GM23338 (cell line): ENCODE data around the gene FAM168A. TPM values are rescaled to one million over a fixed set of nuclear protein-coding genes. Genes with fewer than 3 reads are reported as not detected.

Source experiments
- ATAC-seq: fragments of 200-7000 bp; cut with Tn5 transposase; 3 replicates; pipeline ENCODE4 v1.9.1; 2020
- DNase-seq: peaks from one replicate; pipeline ENCODE4 v3.0.0-alpha.2; 2015; ENCODE audit warnings: low spot score
- H2AFZ ChIP-seq: fragments of 200-600 bp; sonication (generic); 2 replicates; pipeline ENCODE4 v1.8.0; 2016; ENCODE audit warnings: antibody characterized with exemption, mild to moderate bottlenecking, moderate library complexity
- H3F3A ChIP-seq: fragments of 200-600 bp; sonication (generic); replicated peaks from 2 replicates; pipeline ENCODE4 v1.8.0; 2017; ENCODE audit warnings: antibody characterized with exemption, mixed run types, low read depth
- H3K27ac ChIP-seq: fragments of 200-600 bp; sonication (generic); 2 replicates; pipeline ENCODE4 v1.6.1; 2016; ENCODE audit warnings: low read depth
- H3K27me3 ChIP-seq: fragments of 200-600 bp; sonication (generic); 2 replicates; pipeline ENCODE4 v1.8.0; 2016; ENCODE audit warnings: mild to moderate bottlenecking, mixed run types, moderate library complexity; ENCODE audit not compliant: insufficient read depth
- H3K36me3 ChIP-seq: fragments of 200-600 bp; sonication (generic); 2 replicates; pipeline ENCODE4 v1.8.0; 2016; ENCODE audit warnings: mild to moderate bottlenecking; ENCODE audit not compliant: insufficient read depth
- H3K4me1 ChIP-seq: fragments of 200-600 bp; sonication (generic); 2 replicates; pipeline ENCODE4 v1.8.0; 2016; ENCODE audit warnings: mild to moderate bottlenecking, moderate library complexity; ENCODE audit not compliant: insufficient read depth
- H3K4me2 ChIP-seq: fragments of 200-600 bp; sonication (generic); 2 replicates; pipeline ENCODE4 v1.7.1; 2017; ENCODE audit warnings: mixed run types
- H3K4me3 ChIP-seq: fragments of 200-600 bp; sonication (generic); 2 replicates; pipeline ENCODE4 v1.6.1; 2016; ENCODE audit warnings: mixed run types
- H3K79me2 ChIP-seq: fragments of 200-600 bp; sonication (generic); replicated peaks from 2 replicates; pipeline ENCODE4 v1.8.0; 2017; ENCODE audit warnings: mild to moderate bottlenecking; ENCODE audit not compliant: insufficient read depth
- H3K9me2 ChIP-seq: fragments of 200-600 bp; sonication (generic); 2 replicates; pipeline ENCODE4 v1.8.0; 2017; ENCODE audit not compliant: insufficient read depth
- H4K20me1 ChIP-seq: fragments of 200-600 bp; sonication (generic); replicated peaks from 2 replicates; pipeline ENCODE4 v1.8.0; 2017; ENCODE audit warnings: mild to moderate bottlenecking; ENCODE audit not compliant: insufficient read depth
- H3K27ac Mint-ChIP-seq: 2 replicates; pipeline ENCODE4 v1.8.0; 2020; ENCODE audit warnings: inconsistent platforms, mild to moderate bottlenecking, moderate library complexity, mixed read lengths
- H3K27me3 Mint-ChIP-seq: 3 replicates; pipeline ENCODE4 v1.8.0; 2022; ENCODE audit warnings: low read depth, mild to moderate bottlenecking, moderate library complexity, mixed read lengths, inconsistent platforms; ENCODE audit not compliant: insufficient read depth, poor library complexity
- H3K36me3 Mint-ChIP-seq: 3 replicates; pipeline ENCODE4 v1.8.0; 2021; ENCODE audit warnings: low read depth, mild to moderate bottlenecking, inconsistent platforms, moderate library complexity, mixed read lengths
- H3K4me1 Mint-ChIP-seq: 3 replicates; pipeline ENCODE4 v1.8.0; 2020; ENCODE audit warnings: mild to moderate bottlenecking, inconsistent platforms, mixed read lengths
- H3K4me3 Mint-ChIP-seq: 3 replicates; pipeline ENCODE4 v1.8.0; 2021; ENCODE audit warnings: moderate library complexity, mild to moderate bottlenecking, inconsistent platforms, mixed read lengths
- H3K9me3 Mint-ChIP-seq: 3 replicates; pipeline ENCODE4 v1.8.0; 2020; ENCODE audit warnings: moderate library complexity, mild to moderate bottlenecking, inconsistent platforms, mixed read lengths
- CREB1 ChIP-seq: fragments of 250-450 bp; sonication (Bioruptor Pico); IDR thresholded peaks from 2 replicates; pipeline ENCODE4 v1.5.0; 2020; ENCODE audit warnings: low read depth, mild to moderate bottlenecking, moderate library complexity
- ETS1 ChIP-seq: IDR thresholded peaks from 2 replicates; pipeline ENCODE4 v1.6.1; 2016; ENCODE audit warnings: antibody characterized with exemption
- ZNF462 ChIP-seq: fragments of 250-450 bp; sonication (Bioruptor Pico); IDR thresholded peaks from 2 replicates; pipeline ENCODE4 v1.5.0; 2020; ENCODE audit warnings: mild to moderate bottlenecking, moderate library complexity
- polyA plus RNA-seq: library from polyadenylated mRNA; unstranded; fragments of >200 nt; fragmentation: Nextera tagmentation; extraction: Ambion mirVana; gene quantifications from 2 replicates; pipeline ENCODE4 v1.2.1, GENCODE V29; 2016
- total RNA-seq: library from RNA; depleted of rRNA; stranded (reverse); fragments of >200 nt; shearing (Covaris generic); gene quantifications from 2 replicates; pipeline ENCODE4 v1.2.3, GENCODE V29; 2014

The FAM168A gene
- total and polyA plus RNA-seq, 2 experiments from 2014 or later: 8.0 to 20.3 TPM

- TF ChIP-seq ZNF462 (CRISPR knock-in tag): no peak
Observed at GRCh38 chr11:73542175-73542574, 55.7 kb downstream of the FAM168A start (continued).

GRCh38 chr11:73539506-73540084 lies 58.3 kb downstream of the FAM168A start:
- Histone ChIP-seq H4K20me1 (no peaks in the 10 kb centered on the region; the same call in 1 of the 2 replicates), H2AFZ (no peak overlapping the region), H3K27me3 (no peaks in the 10 kb centered on the region), H3K9me2 (no peaks in the 10 kb centered on the region), H3K79me2 (peaks cover 22% of the 10 kb centered on the region), H3K36me3 (no peaks in the 10 kb centered on the region), H3K4me1 (peaks cover 45% of the 10 kb centered on the region), H3K27ac (peak overlapping the region; percentile 88), H3K4me3 (no peak overlapping the region), H3K4me2 (peak overlapping the region; percentile 42), H3F3A (peaks cover 6% of the 10 kb centered on the region)
- DNase-seq (no peak), ATAC-seq (no peak)
- Mint-ChIP-seq H3K4me1 (peaks cover 37% of the 10 kb centered on the region), H3K27me3 (peaks cover 3% of the 10 kb centered on the region), H3K4me3 (no peak overlapping the region), H3K9me3 (no peaks in the 10 kb centered on the region), H3K27ac (peak overlapping the region; percentile 56; the same call in 1 of the 2 replicates), H3K36me3 (peaks cover 8% of the 10 kb centered on the region; the same call in 2 of the 3 replicates)
- TF ChIP-seq CREB1 (CRISPR knock-in tag) (no peak), ETS1 (no peak)
